ENCODE data around the gene G2E3. TPM values are rescaled to one million over a fixed set of nuclear protein-coding genes. Genes with fewer than 3 reads are reported as not detected.
"Not testable (repeated sequence)": the region's sequence is repeated elsewhere in the genome, so short reads cannot be mapped to it uniquely, and the experiment has no call there.

Gene G2E3
- total RNA-seq, 1 donor from 2014 or later: 5.2 TPM

DNA sequence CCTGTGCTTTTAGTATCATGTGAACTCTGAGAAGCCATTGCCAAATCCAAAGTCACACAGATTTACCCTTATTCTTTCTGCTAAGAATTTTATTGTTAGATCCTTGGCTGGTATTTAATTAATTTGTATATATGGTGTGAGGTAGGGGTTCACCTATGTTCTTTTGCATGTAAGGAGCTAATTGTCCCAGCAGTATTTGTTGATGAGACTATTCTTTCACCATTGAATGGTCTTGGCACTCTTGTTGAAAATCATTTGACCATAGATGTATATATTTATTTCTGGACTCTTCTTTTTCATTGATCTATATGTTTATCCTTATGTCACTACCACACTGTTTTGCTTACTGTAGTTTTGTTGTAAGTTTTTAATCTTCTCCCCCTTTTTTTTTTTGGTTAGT, 26.2 kb downstream of the G2E3 start:
- ATAC-seq (ENCODE audit: poor library complexity): no peak
- intact Hi-C loops (cut with DNase I): no loop called here
- no peak for DNase-seq

GRCh38 chr14:30587141-30587540, 28.2 kb downstream of the G2E3 start:
- ATAC-seq (ENCODE audit: poor library complexity): no peak
- no peak for DNase-seq
- intact Hi-C loops (cut with DNase I): no loop called here

DNA sequence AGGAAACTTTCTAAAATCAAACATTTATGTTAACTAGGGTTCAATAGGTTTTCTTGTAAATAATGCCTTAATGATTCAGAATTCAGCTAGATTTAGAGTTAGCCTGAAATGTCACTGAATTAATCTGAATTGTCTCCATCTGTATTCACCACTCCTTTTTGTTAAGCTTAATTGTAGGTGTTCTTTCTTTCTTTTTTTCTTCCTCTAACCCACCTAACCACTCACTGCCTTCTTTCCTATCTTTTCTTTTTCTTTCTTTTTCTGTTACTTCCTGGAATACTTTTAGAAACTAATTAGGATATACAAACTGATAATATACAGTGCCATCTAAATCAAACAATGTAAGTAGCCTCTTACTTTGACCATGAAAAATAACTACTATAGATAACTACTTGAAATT, 29.9 kb downstream of the G2E3 start:
- intact Hi-C loops (cut with DNase I): no loop called here
- ATAC-seq (ENCODE audit: poor library complexity) (no peak), DNase-seq (no peak)

DNA sequence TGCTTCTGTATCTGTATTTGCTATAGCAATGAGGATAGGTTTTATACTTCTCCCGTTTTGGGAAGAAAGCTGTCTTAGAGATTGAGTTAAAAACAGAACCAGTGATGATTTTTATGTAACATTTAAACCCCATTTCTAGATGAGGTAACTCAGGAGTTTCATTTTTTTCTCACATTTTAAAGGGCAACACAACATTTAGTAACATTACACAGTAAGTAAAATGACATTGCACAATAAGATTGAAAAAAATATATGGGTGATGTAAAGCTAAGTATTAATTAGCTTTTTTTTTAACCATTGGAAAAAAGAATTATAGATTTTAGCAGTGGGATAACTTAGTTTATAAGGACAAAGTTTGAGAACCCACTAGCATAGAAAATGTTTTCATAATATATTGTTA, 38.0 kb downstream of the G2E3 start:
- ATAC-seq (ENCODE audit: poor library complexity): no peak
- DNase-seq: no peak

GRCh38 chr14:30597504-30597903, 38.5 kb downstream of the G2E3 start:
- intact Hi-C loops (cut with DNase I): no loop called here
- DNase-seq (no peak), ATAC-seq (ENCODE audit: poor library complexity) (no peak)

More for the DNA sequence above, 38.0 kb downstream of the G2E3 start:
- intact Hi-C loops (cut with DNase I): no loop called here

GRCh38 chr14:30600922-30601918, 42.3 kb downstream of the G2E3 start:
- intact Hi-C loops (cut with DNase I): no loop called here
- ATAC-seq (ENCODE audit: poor library complexity) (no peak), DNase-seq (no peak)

DNA sequence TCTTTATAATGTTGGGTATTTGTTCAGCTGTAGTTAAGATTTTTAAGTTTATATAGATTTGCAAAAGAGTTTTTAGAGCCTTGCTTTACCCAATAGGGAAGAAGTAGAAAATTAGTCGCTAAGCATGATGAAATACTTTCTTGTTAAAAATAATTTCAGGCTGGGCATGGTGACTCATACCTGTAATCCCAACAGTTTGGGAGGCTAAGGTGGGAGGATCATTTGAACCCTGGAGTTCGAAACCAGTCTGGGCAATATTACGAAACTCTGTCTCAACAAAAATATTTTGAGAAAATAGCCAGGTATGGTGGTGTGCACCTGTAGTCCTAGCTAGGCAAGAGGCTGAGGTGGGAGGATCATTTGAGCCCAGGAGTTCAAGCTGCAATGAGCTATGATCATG, 44.4 kb downstream of the G2E3 start:
- intact Hi-C loops (cut with DNase I): no loop called here
- DNase-seq: no peak
- ATAC-seq (ENCODE audit: poor library complexity): no peak

- intact Hi-C loops (cut with DNase I); ATAC-seq (ENCODE audit: poor library complexity); DNase-seq: not testable (repeated sequence)
Measured at GRCh38 chr14:30604696-30605095, 45.7 kb downstream of the G2E3 start.

DNA sequence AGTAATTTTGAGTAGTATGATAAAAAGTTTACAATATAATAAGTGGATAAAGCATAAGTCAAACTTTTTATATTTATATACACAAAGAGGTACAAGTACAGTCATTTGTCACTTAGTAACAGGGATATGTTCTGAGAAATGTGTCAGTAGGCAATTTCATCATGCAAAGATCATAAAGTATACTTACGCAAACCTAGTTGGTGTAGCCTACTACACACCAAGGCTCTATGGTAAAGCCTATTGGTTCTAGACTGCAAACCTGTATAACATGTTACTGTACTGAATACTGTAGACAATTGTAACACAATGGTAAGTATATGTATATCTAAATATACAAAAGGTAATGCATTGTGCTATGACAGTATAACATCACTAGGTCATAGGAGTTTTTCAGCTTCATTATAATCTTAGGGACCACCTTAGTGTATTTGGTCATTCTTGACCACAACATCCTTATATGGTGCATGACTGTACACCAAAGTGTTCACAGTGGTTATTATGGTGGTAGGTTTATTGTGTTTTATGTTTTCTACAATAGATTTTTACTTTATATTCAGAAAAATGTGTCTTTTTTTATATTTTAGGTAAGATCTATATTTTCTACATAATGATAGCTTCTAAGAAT, 48.3 kb downstream of the G2E3 start:
- intact Hi-C loops (cut with DNase I): no loop called here
- no peak for ATAC-seq (ENCODE audit: poor library complexity)
- DNase-seq: no peak

GRCh38 chr14:30608533-30609006, 49.6 kb downstream of the G2E3 start:
- no peak for ATAC-seq (ENCODE audit: poor library complexity)
- intact Hi-C loops (cut with DNase I): no loop called here
- DNase-seq: no peak

DNA sequence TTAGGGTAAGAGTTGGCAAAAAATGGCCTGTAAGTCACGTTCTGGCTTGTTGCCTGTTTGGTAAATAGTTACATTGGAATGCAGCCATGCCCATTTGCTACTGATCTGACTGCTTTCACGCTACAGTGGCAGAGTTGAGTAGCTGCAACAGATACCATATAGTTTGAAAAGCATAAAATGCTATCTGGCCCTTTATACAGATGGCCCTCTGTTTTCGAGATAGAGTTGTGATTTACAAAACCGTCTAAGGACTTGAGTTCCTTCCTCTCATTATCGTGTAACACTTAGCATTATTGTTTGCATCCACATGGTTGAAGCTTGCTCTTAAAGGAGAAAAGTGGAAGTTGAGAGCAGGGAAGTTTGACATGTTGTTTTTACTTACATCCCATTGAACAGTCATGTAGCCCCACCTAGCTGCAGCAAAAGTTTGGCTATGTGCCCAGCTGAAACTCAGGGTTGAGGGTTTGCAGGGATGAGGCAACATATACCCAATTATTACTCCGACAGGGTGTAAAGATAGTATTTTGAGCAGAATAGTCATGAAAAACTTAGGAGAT, 51.9 kb downstream of the G2E3 start:
- peak; percentile 51 for ATAC-seq (ENCODE audit: poor library complexity)
- intact Hi-C loops (cut with DNase I): no loop called here

DNA sequence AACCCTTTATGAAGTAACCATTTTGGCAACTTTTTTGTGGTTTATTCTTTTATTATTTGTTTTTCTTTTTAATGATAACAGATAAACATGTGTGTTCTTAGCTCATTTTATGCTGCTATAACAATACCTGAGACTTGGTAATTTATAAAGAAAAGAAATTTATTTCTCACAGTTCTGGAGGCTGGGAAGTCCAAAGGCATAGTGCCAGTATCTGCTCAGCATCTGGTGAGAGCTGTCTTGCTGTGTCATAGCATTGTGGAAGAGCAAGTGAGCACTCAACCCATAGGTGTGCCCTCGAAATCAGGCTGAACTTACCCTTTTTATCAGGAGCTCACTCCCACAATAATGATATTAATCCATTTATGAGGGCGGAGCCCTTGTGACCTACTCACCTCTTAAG, 55.2 kb downstream of the G2E3 start:
- DNase-seq: no peak
- intact Hi-C loops (cut with DNase I): no loop called here
- no peak for ATAC-seq (ENCODE audit: poor library complexity)

More for the DNA sequence above, 51.9 kb downstream of the G2E3 start:
- peak; percentile 48 for DNase-seq

DNA sequence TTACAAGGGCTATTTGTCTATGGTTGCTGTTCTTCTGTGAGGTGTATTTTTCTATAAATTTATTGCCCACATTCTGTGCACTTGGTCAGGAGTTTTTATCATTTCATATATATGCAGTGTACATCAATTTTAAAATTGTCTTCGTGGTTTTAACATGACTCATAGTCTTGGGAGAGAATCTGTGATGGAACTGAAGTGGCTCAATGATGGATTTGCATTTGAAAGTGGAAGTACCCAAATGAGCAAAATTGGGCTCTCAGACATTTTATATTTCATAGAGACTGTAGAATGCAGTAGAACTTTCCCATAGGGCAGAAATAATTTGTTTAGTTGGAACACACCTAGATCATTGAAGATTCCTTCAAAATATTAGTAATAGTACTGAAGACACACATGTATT, 61.2 kb downstream of the G2E3 start:
- intact Hi-C loops (cut with DNase I): no loop called here
- ATAC-seq (ENCODE audit: poor library complexity) (no peak), DNase-seq (no peak)

GRCh38 chr14:30621354-30621939, 62.5 kb downstream of the G2E3 start:
- no peak for DNase-seq
- peak; percentile 44 for ATAC-seq (ENCODE audit: poor library complexity)
- intact Hi-C loops (cut with DNase I): no loop called here

GRCh38 chr14:30621940-30622830, 63.2 kb downstream of the G2E3 start, which contains the start of gene SCFD1:
TSS of gene SCFD1 (plus strand) at chr14:30622319. CDS start at chr14:30622339, 20 bp downstream.
- ATAC-seq (ENCODE audit: poor library complexity) (peak; percentile 100), DNase-seq (peak; percentile 97)
- intact Hi-C loops (cut with DNase I): no loop called here

GRCh38 chr14:30623412-30624131, 64.6 kb downstream of the G2E3 start:
- ATAC-seq (ENCODE audit: poor library complexity): no peak
- no peak for DNase-seq
- intact Hi-C loops (cut with DNase I): no loop called here

DNA sequence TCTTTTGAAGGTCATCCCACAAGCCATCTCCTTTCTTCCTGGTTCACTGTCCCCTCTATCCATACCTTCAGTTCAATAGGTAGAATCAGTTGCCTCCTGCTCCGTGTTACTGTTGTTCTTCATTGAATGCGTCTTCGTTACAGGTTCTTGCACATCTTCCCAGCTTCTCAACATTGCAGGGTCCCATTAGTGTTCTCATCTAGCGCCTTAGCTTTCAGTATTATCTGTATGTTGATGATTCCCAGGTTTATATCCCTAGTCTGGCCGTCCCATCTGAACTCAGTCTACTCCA, 65.1 kb downstream of the G2E3 start:
- ATAC-seq (ENCODE audit: poor library complexity) (no peak), DNase-seq (no peak)
- intact Hi-C loops (cut with DNase I): no loop called here

GRCh38 chr14:30625533-30625932, 66.6 kb downstream of the G2E3 start:
- ATAC-seq (ENCODE audit: poor library complexity): no peak
- DNase-seq: no peak
- intact Hi-C loops (cut with DNase I): no loop called here
